ENCODE measurements around the gene ZNF346. TPM values are rescaled to one million over a fixed set of nuclear protein-coding genes. Genes with fewer than 3 reads are reported as not detected.
"Not testable (repeated sequence)": the region's sequence is repeated elsewhere in the genome, so short reads cannot be mapped to it uniquely, and the experiment has no call there.

ZNF346 gene, protein sequence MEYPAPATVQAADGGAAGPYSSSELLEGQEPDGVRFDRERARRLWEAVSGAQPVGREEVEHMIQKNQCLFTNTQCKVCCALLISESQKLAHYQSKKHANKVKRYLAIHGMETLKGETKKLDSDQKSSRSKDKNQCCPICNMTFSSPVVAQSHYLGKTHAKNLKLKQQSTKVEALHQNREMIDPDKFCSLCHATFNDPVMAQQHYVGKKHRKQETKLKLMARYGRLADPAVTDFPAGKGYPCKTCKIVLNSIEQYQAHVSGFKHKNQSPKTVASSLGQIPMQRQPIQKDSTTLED
- total RNA-seq (ENCODE audit: insufficient read depth, low replicate concordance): 13.0 TPM

DNA sequence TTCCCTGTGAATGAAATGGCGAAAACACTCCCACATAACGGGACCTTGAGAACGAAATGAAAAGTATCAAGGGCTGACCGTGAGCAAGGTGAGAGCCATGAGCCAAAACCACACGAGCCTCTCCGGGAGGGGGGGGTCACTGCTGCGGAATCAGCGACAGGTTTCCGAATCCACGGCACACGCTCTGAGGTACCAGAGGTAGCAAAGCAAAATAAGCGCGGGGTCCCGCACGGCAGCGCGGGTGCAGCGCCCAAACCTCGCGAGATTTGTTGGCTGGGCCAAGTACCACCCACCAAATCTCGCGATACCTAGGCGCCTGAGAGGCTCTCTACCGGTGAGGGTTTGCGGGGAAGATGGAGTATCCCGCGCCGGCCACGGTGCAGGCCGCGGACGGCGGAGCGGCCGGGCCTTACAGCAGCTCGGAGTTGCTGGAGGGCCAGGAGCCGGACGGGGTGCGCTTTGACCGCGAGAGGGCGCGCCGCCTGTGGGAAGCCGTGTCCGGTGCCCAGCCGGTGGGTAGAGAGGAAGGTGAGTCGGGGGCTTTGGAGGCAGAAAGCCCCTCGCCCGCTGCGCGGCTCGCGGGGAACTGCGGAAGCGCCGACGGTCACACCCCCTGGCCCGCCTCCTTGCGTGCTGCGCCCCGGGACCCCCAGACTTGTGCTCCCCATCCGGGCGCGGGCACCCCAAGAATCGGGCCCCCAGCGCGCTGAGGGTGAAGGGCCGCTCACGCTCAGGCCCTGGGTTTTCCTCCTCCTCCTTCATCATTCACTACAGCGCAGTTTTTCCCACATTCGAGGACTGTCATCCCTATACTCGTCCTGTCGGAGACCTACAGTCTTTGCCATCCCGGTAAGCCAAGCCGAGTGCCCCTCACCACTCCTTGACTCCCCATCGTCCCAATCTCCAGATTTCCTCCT, at the start of gene ZNF346:
ZNF346 (plus strand) TSS at position 311 of the 917 bp plus-strand sequence; CDS start at position 354, 43 bp downstream.
- peak; percentile 94 for DNase-seq (ENCODE audit: low spot score)

- DNase-seq (ENCODE audit: low spot score): no peak
Observed at GRCh38 chr5:176979669-176980068, 42.8 kb upstream of the ZNF346 start.

DNA sequence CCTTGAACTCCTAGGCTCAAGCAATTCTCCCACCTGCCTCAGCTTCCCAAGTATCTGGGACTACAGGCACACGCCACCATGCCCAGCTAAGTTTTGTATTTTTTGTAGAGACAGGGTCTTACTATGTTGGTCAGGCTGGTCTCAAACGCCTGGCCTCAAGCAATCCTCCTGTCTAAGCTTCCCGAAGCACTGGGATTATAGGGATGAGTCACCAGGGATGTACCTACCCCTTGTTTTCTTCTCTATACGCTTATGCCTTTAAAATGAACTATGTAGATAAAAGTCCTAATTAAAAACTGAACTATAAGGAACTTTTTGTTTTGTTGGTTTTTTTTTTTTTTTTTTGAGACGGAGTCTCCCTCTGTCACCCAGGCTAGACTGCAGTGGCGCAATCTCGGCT, 41.7 kb upstream of the ZNF346 start:
- DNase-seq (ENCODE audit: low spot score): no peak

GRCh38 chr5:176983112-176983511, 39.4 kb upstream of the ZNF346 start:
- not testable (repeated sequence) for DNase-seq (ENCODE audit: low spot score)

DNA sequence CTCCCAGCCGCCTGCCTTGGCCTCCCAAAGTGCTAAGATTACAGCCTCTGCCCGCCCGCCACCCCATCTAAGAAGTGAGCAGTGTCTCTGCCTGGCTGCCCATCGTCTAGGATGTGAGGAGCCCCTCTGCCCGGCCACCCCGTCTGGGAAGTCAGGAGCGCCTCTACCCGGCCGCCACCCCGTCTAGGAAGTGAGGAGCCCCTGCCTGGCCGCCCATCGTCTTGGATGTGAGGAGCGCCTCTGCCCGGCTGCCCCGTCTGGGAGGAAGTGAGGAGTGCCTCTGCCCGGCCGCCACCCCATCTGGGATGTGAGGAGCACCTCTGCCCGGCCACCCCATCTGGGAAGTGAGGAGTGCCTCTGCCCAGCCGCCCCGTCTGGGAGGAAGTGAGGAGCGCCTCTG, 38.9 kb upstream of the ZNF346 start:
- not testable (repeated sequence) for DNase-seq (ENCODE audit: low spot score)

DNA sequence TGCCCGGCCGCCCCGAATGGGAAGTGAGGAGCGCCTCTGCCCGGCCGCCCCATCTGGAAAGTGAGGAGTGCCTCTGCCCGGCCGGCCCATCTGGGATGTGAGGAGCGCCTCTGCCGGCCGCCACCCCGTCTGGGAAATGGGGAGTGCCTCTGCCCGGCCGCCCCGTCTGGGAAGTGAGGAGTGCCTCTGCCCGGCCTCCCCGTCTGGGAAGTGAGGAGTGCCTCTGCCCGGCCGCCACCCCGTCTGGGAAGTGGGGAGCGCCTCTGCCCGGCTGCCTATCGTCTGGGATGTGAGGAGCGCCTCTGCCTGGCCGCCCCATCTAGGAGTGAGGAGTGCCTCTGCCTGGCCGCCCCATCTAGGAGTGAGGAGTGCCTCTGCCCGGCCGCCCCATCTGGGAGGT, 38.3 kb upstream of the ZNF346 start:
- DNase-seq (ENCODE audit: low spot score): not testable (repeated sequence)

DNA sequence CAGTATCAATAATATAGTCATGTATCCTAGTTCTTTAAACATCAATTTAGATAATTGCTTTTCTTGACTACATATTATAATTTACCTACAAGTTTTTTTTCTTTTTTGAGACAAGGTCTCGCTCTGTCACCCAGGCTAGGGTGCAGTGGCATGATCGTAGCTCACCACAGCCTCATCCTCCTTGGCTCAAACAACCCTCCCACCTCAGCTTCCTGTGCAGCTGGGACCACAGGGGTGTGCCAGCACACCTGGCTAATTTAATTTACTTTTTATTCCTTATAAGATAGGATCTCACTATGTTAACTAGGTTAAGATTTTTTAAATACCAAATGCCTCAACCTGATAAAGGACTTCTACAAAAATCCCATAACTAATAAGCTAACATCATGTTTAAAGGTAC, 37.0 kb upstream of the ZNF346 start:
- no peak for DNase-seq (ENCODE audit: low spot score)

- no peak for DNase-seq (ENCODE audit: low spot score)
Observed at GRCh38 chr5:176986280-176986679, 36.2 kb upstream of the ZNF346 start.

DNA sequence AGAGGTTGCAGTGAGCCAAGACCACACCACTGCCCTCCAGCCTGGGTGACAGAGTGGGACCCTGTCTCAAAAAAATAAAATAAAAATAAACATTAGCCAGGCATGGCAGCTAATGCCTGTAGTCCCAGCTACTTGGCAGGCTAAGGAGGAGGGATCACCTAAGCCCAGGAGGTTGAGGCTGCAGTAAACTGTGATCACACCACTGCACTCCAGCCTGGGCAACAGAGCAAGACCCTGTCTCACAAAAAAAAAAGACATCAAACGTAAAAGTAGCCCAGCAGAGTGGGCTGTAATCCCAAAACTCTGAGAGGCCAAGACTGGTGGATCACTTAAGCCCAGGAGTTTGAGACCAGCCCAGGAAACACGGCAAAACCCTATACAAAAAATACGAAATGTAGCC, 34.9 kb upstream of the ZNF346 start:
- DNase-seq (ENCODE audit: low spot score): no peak

GRCh38 chr5:176993081-176993480, 29.4 kb upstream of the ZNF346 start:
- not testable (repeated sequence) for DNase-seq (ENCODE audit: low spot score)

- peak; percentile 56 for DNase-seq (ENCODE audit: low spot score)
Observed at GRCh38 chr5:176994460-176995121, 27.9 kb upstream of the ZNF346 start.

GRCh38 chr5:176995122-176995490, 27.4 kb upstream of the ZNF346 start:
- no peak for DNase-seq (ENCODE audit: low spot score)

GRCh38 chr5:176995896-176996767, 26.4 kb upstream of the ZNF346 start:
- peak; percentile 35 for DNase-seq (ENCODE audit: low spot score)

DNA sequence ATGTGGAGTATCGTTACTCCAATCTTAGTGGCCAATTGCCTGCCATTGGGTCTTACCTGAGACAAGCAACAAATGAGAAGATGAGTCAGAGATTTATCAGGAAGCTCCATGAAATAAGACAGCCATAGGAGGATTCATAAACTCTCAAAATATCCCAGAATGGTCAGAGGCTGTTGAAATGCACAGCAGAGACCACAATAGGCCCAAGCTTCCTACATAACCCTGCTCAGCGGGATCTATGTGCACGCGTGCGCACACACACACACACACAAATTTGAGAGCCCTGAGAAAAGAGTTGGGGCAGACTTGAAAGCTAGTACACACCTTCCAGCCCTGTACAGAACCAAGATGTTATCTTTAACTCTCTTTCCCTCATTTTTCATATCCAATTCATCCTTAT, 25.7 kb upstream of the ZNF346 start:
- no peak for DNase-seq (ENCODE audit: low spot score)

GRCh38 chr5:176998828-176999227, 23.7 kb upstream of the ZNF346 start:
- no peak for DNase-seq (ENCODE audit: low spot score)

DNA sequence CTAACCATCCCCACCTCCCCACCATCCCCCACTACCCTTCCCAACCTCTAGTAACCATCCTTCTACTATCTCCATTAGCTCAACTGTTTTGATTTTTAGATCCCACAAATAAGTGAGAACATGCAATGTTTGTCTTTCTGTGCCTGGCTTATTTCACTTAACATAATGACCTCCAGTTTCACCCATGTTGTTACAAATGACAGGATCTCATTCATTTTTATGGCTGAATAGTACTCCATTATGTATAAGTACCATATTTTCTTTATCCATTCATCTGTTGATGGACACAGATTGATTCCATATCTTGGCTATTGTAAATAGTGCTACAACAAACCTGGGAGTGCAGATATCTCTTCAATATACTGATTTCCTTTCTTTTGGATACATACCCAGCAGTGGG, 23.0 kb upstream of the ZNF346 start:
- DNase-seq (ENCODE audit: low spot score): not testable (repeated sequence)

GRCh38 chr5:177003649-177004048, 18.8 kb upstream of the ZNF346 start:
- DNase-seq (ENCODE audit: low spot score): no peak

DNA sequence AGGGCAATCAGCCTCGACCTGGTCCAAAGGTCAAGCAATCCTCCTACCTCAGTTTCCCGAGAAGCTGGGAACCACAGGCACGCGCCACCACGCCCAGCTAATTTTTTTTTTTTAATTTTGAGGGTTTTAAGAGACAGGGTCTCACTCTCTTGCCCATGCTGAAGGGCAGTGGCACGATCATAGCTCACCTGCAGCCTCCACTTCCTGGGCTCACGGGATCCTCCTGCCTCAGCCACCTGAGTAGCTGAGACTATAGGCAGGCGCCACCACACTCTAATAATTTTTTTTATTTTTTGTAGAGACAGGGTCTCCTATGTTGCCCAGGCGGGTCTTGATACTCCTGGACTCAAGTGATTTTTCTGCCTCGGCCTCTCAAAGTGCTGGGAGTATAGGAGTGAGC, 17.5 kb upstream of the ZNF346 start:
- no peak for DNase-seq (ENCODE audit: low spot score)

GRCh38 chr5:177005619-177006264, 16.8 kb upstream of the ZNF346 start:
- DNase-seq (ENCODE audit: low spot score): peak; percentile 69

DNA sequence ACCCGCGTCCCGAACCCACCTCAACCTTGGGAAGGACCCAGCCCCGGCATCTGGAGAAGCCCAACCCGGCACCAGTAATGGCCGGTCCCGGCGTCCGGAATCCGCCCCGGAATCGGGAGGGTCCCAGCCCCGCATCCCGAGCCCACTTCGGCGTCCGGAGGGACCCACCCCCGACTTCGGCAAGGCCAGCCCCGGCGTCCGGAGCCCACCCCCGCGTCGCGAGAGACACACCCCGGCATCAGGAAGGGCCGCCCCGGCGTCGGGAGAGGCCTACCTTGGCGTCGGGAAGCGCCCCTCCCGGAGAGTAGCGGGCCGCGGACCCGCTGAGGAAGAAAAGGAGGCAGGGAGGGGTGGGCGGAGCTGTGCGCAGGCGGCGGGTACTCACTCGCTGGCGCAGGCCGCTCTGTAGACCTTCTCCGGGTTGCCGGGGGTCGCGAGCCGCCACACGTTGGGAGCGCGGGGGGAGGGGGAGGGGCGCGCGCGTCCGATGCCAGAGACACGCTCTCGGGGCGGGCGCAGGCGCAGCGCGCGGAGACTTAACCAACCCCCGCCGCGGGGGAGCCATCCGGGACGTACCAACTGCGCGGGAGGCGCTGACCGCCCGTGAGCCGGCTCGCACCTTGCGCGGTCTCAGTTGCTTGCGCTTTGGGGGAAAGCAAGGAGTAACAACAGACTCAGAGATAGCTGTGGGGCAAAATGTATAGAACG, 16.1 kb upstream of the ZNF346 start, which contains the start of gene UIMC1:
UIMC1 (minus strand) TSS at position 515 of the 708 bp plus-strand sequence. CDS start 24,164 bp downstream, outside the sequence.
- DNase-seq (ENCODE audit: low spot score): peak; percentile 92
